GM12878 (cell line): Measurements from ENCODE around the gene BTF3L4. TPM values are rescaled to one million over a fixed set of nuclear protein-coding genes. Genes with fewer than 3 reads are reported as not detected.

Experiments used
- ATF2 ChIP-seq: IDR thresholded peaks from 2 replicates; pipeline ENCODE4 v1.6.1; 2012; ENCODE audit warnings: low read length, inconsistent platforms
- ATF7 ChIP-seq: fragments of 450-650 bp; IDR thresholded peaks from 2 replicates; pipeline ENCODE4 v1.6.1; 2016; ENCODE audit warnings: low read depth, mild to moderate bottlenecking
- DPF2 ChIP-seq: fragments of 450-650 bp; IDR thresholded peaks from 2 replicates; pipeline ENCODE4 v1.6.1; 2017; ENCODE audit warnings: mild to moderate bottlenecking
- EED ChIP-seq: sonication (generic); IDR thresholded peaks from 2 replicates; pipeline ENCODE4 v1.6.1; 2016; ENCODE audit warnings: antibody characterized with exemption, low read depth
- EGR1 ChIP-seq, 2 experiments: IDR thresholded peaks; 1 replicate in 1 of 2; 2 replicates in 1 of 2; pipeline ENCODE4 v1.6.1; 2011 to 2012; ENCODE audit warnings: low read depth in 2 of 2, low read length in 2 of 2, borderline replicate concordance in 1 of 2, mild to moderate bottlenecking in 1 of 2, moderate library complexity in 1 of 2
- FOXM1 ChIP-seq: IDR thresholded peaks from 2 replicates; pipeline ENCODE4 v1.6.1; 2012; ENCODE audit warnings: low read depth, mild to moderate bottlenecking, inconsistent platforms, low read length, moderate library complexity
- IKZF2 ChIP-seq, 2 experiments: fragments of 450-650 bp; IDR thresholded peaks; 2 replicates each; pipeline ENCODE4 v1.6.1; 2017; ENCODE audit warnings: mild to moderate bottlenecking in 2 of 2, moderate library complexity in 2 of 2
- JUNB ChIP-seq: IDR thresholded peaks from 2 replicates; pipeline ENCODE4 v1.6.1; 2016; ENCODE audit warnings: antibody characterized with exemption, mild to moderate bottlenecking
- JUND ChIP-seq: IDR thresholded peaks from 2 replicates; pipeline ENCODE4 v1.6.1; 2012; ENCODE audit warnings: low read depth, mild to moderate bottlenecking, low read length, improper control_type of control experiment, moderate library complexity
- MEF2A ChIP-seq: IDR thresholded peaks from 2 replicates; pipeline ENCODE4 v1.6.1; 2011; ENCODE audit warnings: low read depth, mild to moderate bottlenecking, low read length, moderate library complexity; ENCODE audit not compliant: insufficient read depth
- PAX5 ChIP-seq: IDR thresholded peaks from 2 replicates; pipeline ENCODE4 v1.6.1; 2011; ENCODE audit warnings: low read depth, low read length, borderline replicate concordance
- POU2F2 ChIP-seq: IDR thresholded peaks from 3 replicates; pipeline ENCODE4 v1.6.1; 2011; ENCODE audit warnings: low read depth, mild to moderate bottlenecking, low read length, borderline replicate concordance
- RBBP5 ChIP-seq: fragments of 200-600 bp; sonication (generic); conservative IDR thresholded peaks from 2 replicates; pipeline ENCODE4 v1.6.1; 2016
- RELB ChIP-seq: fragments of 450-650 bp; IDR thresholded peaks from 2 replicates; pipeline ENCODE4 v1.6.1; 2017; ENCODE audit warnings: low read depth, mild to moderate bottlenecking, moderate library complexity
- TAF1 ChIP-seq: IDR thresholded peaks from 2 replicates; pipeline ENCODE4 v1.6.1; 2011; ENCODE audit warnings: mild to moderate bottlenecking, low read depth, low read length, borderline replicate concordance
- TCF3 ChIP-seq: IDR thresholded peaks from 2 replicates; pipeline ENCODE4 v1.6.1; 2012; ENCODE audit warnings: low read depth, mild to moderate bottlenecking, low read length, borderline replicate concordance; ENCODE audit not compliant: insufficient read depth
- ZNF24 ChIP-seq: fragments of 450-650 bp; IDR thresholded peaks from 2 replicates; pipeline ENCODE4 v1.6.1; 2017; ENCODE audit warnings: antibody characterized with exemption, mild to moderate bottlenecking
- polyA plus RNA-seq, 11 experiments: library from polyadenylated mRNA; depleted of rRNA in 4 of 11; unstranded in 6 of 11; stranded (reverse) in 5 of 11; fragments of >200 nt; fragmentation: Nextera tagmentation in 4 of 11; fragmentation: Illumina TruSeq in 1 of 11; extraction: Ambion mirVana in 4 of 11; extraction: Trizol in 1 of 11; gene quantifications; 1 replicate in 1 of 11; 2 replicates in 10 of 11; pipeline versions ENCODE4 v1.2.1 to v1.2.3, GENCODE V29; 2011 to 2016; ENCODE audit warnings: inconsistent platforms in 2 of 11, missing spikeins in 2 of 11, low read depth in 1 of 11
- total RNA-seq, 4 experiments: library from RNA; depleted of rRNA in 3 of 4; stranded (reverse); fragments of >200 nt in 3 of 4; fragmentation: Illumina TruSeq in 1 of 4; extraction: Trizol in 1 of 4; gene quantifications; 2 replicates each; pipeline versions ENCODE4 v1.2.1 to v1.2.3, GENCODE V29; 2013 to 2021
- TF ChIP-seq, protein P1 (sequence below): fragments of 450-650 bp; IDR thresholded peaks from 2 replicates; pipeline ENCODE4 v1.6.1; 2014; ENCODE audit warnings: mild to moderate bottlenecking
- TF ChIP-seq, protein P2 (sequence below), 3 experiments: IDR thresholded peaks in 2 of 3; conservative IDR thresholded peaks in 1 of 3; 2 replicates each; pipeline ENCODE4 v1.5.1; 2011; ENCODE audit warnings: low read depth in 3 of 3, low read length in 3 of 3, mild to moderate bottlenecking in 3 of 3, control low read depth in 2 of 3, moderate library complexity in 2 of 3, inconsistent platforms in 1 of 3, mixed read lengths in 1 of 3; ENCODE audit not compliant: control insufficient read depth in 2 of 3, insufficient read depth in 1 of 3; ENCODE audit errors: extremely low read depth in 1 of 3
- TF ChIP-seq, protein P3 (sequence below): fragments of 450-650 bp; IDR thresholded peaks from 2 replicates; pipeline ENCODE4 v1.6.1; 2017; ENCODE audit warnings: borderline replicate concordance

Gene BTF3L4
- total and polyA plus RNA-seq, 10 of the 15 experiments (the other 5 are each of a cell fraction or from before 2014, with no cell fraction given) = 25.0 to 76.9 (median 66.8) TPM

- TF ChIP-seq, protein P1, sequence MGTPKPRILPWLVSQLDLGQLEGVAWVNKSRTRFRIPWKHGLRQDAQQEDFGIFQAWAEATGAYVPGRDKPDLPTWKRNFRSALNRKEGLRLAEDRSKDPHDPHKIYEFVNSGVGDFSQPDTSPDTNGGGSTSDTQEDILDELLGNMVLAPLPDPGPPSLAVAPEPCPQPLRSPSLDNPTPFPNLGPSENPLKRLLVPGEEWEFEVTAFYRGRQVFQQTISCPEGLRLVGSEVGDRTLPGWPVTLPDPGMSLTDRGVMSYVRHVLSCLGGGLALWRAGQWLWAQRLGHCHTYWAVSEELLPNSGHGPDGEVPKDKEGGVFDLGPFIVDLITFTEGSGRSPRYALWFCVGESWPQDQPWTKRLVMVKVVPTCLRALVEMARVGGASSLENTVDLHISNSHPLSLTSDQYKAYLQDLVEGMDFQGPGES = no peak
- TF ChIP-seq EGR1 (IDR thresholded peaks at IDR 0.05; ENCODE audit: borderline replicate concordance in 1 of 2, low read depth in 2 of 2, low read length in 2 of 2) (no peak), IKZF2 (IDR thresholded peaks at IDR 0.05) (peak; percentile 37 to 56; a peak in 3 of 4 replicates), ATF7 (0 out of 2 replicates have a peak, but pooled peaks have one; percentile 24), TCF3 (0 out of 2 replicates have a peak, but pooled peaks have one; percentile 19), TAF1 (peak; percentile 18; the same call in 1 of the 2 replicates), RBBP5 (no peak; the same call in 1 of the 2 replicates), EED (peak; percentile 33), MEF2A (peak; percentile 61; the same call in 1 of the 2 replicates), PAX5 (0 out of 2 replicates have a peak, but pooled peaks have one; percentile 20), RELB (no peak), DPF2 (no peak), FOXM1 (peak; percentile 50; the same call in 1 of the 2 replicates), JUND (no peak), JUNB (peak; percentile 75), ZNF24 (peak; percentile 83), ATF2 (peak; percentile 85; the same call in 1 of the 2 replicates), POU2F2 (peak; percentile 93)
- TF ChIP-seq, protein P2, sequence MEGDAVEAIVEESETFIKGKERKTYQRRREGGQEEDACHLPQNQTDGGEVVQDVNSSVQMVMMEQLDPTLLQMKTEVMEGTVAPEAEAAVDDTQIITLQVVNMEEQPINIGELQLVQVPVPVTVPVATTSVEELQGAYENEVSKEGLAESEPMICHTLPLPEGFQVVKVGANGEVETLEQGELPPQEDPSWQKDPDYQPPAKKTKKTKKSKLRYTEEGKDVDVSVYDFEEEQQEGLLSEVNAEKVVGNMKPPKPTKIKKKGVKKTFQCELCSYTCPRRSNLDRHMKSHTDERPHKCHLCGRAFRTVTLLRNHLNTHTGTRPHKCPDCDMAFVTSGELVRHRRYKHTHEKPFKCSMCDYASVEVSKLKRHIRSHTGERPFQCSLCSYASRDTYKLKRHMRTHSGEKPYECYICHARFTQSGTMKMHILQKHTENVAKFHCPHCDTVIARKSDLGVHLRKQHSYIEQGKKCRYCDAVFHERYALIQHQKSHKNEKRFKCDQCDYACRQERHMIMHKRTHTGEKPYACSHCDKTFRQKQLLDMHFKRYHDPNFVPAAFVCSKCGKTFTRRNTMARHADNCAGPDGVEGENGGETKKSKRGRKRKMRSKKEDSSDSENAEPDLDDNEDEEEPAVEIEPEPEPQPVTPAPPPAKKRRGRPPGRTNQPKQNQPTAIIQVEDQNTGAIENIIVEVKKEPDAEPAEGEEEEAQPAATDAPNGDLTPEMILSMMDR (IDR thresholded peaks at IDR 0.05 in 2 of 3, conservative IDR thresholded peaks at IDR 0.05 in 1 of 3; ENCODE audit: control insufficient read depth in 2 of 3, extremely low read depth in 1 of 3, insufficient read depth in 1 of 3, low read depth in 3 of 3, low read length in 3 of 3) = no peak
- TF ChIP-seq, protein P3, sequence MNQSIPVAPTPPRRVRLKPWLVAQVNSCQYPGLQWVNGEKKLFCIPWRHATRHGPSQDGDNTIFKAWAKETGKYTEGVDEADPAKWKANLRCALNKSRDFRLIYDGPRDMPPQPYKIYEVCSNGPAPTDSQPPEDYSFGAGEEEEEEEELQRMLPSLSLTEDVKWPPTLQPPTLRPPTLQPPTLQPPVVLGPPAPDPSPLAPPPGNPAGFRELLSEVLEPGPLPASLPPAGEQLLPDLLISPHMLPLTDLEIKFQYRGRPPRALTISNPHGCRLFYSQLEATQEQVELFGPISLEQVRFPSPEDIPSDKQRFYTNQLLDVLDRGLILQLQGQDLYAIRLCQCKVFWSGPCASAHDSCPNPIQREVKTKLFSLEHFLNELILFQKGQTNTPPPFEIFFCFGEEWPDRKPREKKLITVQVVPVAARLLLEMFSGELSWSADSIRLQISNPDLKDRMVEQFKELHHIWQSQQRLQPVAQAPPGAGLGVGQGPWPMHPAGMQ = no peak
These were observed 83.9 kb downstream of the BTF3L4 start (continued) for GRCh38 chr1:52139817-52140540.
